ENCODE data around the gene NALCN. TPM values are rescaled to one million over a fixed set of nuclear protein-coding genes. Genes with fewer than 3 reads are reported as not detected.

NALCN gene
- total RNA-seq, 2 donors from 2014 or later: 0.11 TPM; not detected in 1

DNA sequence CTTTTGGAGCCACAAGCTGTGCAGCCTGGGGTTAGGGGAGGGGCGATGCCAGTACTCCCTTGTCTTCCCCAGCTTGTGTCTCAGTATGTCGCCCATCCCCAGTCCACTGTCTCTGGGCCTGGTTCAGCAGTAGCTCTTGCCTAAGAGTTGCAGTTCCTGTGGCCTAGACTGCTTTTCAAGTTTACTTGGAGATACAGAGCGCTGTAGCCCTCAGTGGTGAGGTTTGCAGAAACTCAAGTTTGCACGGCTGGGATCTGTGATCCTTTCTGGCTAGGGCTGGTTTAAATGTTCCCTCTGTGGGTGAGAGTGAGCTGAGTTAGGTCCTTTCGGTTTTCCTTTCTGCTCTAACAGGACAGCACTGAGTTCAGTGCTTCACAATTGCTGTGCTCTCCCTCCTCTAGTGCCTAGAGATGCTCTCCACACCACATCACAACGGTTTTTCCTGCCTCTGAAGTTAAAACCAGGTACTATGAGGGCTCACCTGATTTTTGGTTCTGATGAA, 381.1 kb downstream of the NALCN start:
- Mint-ChIP-seq H3K27ac (no peak overlapping the region), H3K36me3 (ENCODE audit: low read depth) (no peaks in the 10 kb centered on the region), H3K9me3 (no peaks in the 10 kb centered on the region), H3K27me3 (ENCODE audit: insufficient read depth) (no peaks in the 10 kb centered on the region), H3K4me1 (no peaks in the 10 kb centered on the region), H3K4me3 (no peak overlapping the region)
- H3K9ac ChIP-seq (ENCODE audit: extremely low read depth, low read length, poor library complexity, severe bottlenecking): no peak overlapping the region
- WGBS, 2 experiments (ENCODE audit: insufficient coverage in 1 of 2, insufficient read length in 1 of 2): 83 to 94% methylated on average over 2 to 6 of the region's 6 CpGs
- no peak overlapping the region for H3K4me3 ChIP-seq (ENCODE audit: low read length)
- DNase-seq: no peak
- H3K4me1 ChIP-seq (ENCODE audit: control insufficient read depth, insufficient read depth, low read length): no peaks in the 10 kb centered on the region
- H3K27ac ChIP-seq (ENCODE audit: low read depth, low read length): no peak overlapping the region
- TF ChIP-seq, protein P1, sequence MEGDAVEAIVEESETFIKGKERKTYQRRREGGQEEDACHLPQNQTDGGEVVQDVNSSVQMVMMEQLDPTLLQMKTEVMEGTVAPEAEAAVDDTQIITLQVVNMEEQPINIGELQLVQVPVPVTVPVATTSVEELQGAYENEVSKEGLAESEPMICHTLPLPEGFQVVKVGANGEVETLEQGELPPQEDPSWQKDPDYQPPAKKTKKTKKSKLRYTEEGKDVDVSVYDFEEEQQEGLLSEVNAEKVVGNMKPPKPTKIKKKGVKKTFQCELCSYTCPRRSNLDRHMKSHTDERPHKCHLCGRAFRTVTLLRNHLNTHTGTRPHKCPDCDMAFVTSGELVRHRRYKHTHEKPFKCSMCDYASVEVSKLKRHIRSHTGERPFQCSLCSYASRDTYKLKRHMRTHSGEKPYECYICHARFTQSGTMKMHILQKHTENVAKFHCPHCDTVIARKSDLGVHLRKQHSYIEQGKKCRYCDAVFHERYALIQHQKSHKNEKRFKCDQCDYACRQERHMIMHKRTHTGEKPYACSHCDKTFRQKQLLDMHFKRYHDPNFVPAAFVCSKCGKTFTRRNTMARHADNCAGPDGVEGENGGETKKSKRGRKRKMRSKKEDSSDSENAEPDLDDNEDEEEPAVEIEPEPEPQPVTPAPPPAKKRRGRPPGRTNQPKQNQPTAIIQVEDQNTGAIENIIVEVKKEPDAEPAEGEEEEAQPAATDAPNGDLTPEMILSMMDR (conservative IDR thresholded peaks at IDR 0.05): no peak
- H3K36me3 ChIP-seq (ENCODE audit: control insufficient read depth, insufficient read depth, low read length): no peaks in the 10 kb centered on the region
- H3K9me3 ChIP-seq (ENCODE audit: control insufficient read depth, low read length): no peaks in the 10 kb centered on the region
- no peaks in the 10 kb centered on the region for H3K27me3 ChIP-seq (ENCODE audit: control insufficient read depth, insufficient read depth, low read length, poor library complexity, severe bottlenecking)

DNA sequence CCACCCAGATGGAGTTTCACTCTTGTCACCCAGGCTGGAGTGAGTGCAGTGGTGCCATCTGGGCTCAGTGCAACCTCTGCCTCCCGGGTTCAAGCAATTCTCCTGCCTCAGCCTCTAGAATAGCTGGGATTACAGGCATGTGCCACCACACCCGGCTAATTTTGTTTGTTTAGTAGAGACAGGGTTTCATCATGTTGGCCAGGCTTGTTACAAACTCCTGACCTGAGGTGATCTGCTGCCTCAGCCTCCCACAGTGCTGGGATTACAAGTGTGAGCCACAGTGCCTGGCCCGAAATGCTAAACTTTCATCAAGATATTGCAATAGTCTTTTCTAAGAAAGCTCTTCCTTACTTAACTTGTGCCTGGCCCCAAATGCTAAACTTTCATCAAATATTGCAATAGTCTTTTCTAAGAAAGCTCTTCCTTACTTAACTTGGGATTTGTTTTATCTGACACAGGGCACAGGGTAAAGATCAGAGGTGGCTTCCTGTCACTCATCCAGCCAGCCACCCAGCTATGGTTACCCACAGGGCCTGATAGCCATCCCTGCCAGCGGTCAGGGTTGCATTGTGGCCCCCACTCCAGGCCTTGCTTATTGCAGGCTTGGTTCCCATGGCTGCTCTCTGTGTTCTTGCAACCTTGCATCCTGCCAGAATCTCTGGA, 389.4 kb downstream of the NALCN start:
- H3K9me3 Mint-ChIP-seq: no peaks in the 10 kb centered on the region
- no peak for DNase-seq
- H3K4me3 Mint-ChIP-seq: no peak overlapping the region
- 88 to 90% methylated on average over 4 of the region's 4 CpGs for WGBS, 2 experiments (ENCODE audit: insufficient coverage in 1 of 2, insufficient read length in 1 of 2)
- H3K4me1 Mint-ChIP-seq: peaks cover 4% of the 10 kb centered on the region
- Histone ChIP-seq H3K9ac (ENCODE audit: extremely low read depth, low read length, poor library complexity, severe bottlenecking) (no peak overlapping the region), H3K4me1 (ENCODE audit: control insufficient read depth, insufficient read depth, low read length) (no peaks in the 10 kb centered on the region), H3K36me3 (ENCODE audit: control insufficient read depth, insufficient read depth, low read length) (no peaks in the 10 kb centered on the region), H3K27me3 (ENCODE audit: control insufficient read depth, insufficient read depth, low read length, poor library complexity, severe bottlenecking) (no peaks in the 10 kb centered on the region), H3K9me3 (ENCODE audit: control insufficient read depth, low read length) (no peaks in the 10 kb centered on the region), H3K27ac (ENCODE audit: low read depth, low read length) (no peak overlapping the region), H3K4me3 (ENCODE audit: low read length) (no peak overlapping the region)
- no peak overlapping the region for H3K27ac Mint-ChIP-seq
- no peaks in the 10 kb centered on the region for H3K36me3 Mint-ChIP-seq (ENCODE audit: low read depth)
- no peaks in the 10 kb centered on the region for H3K27me3 Mint-ChIP-seq (ENCODE audit: insufficient read depth)
- TF ChIP-seq, protein P1 (conservative IDR thresholded peaks at IDR 0.05): no peak

DNA sequence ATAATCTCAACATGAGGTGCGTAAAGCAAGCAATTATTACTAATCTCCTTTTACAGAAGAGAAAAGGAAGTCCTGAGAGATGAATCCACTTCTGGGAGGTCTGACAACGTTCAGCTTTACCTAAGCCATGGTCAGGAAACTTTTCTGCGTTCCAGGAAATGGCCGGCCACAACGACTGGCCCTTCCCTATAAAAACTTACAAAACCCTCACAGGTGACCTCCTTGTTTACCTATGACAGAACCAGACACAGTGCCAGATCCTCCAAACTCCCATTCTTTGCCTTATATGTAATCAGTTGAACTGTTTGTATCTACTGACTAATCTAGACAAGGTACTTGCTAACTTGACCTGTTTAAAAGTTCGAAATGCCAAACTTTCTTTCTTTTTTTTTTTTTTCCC, 390.0 kb downstream of the NALCN start:
- no peaks in the 10 kb centered on the region for H3K9me3 ChIP-seq (ENCODE audit: control insufficient read depth, low read length)
- no peaks in the 10 kb centered on the region for H3K4me1 ChIP-seq (ENCODE audit: control insufficient read depth, insufficient read depth, low read length)
- no peak overlapping the region for H3K4me3 ChIP-seq (ENCODE audit: low read length)
- no peak overlapping the region for H3K4me3 Mint-ChIP-seq
- H3K36me3 ChIP-seq (ENCODE audit: control insufficient read depth, insufficient read depth, low read length): no peaks in the 10 kb centered on the region
- no peaks in the 10 kb centered on the region for H3K36me3 Mint-ChIP-seq (ENCODE audit: low read depth)
- H3K27ac ChIP-seq (ENCODE audit: low read depth, low read length): no peak overlapping the region
- no peaks in the 10 kb centered on the region for H3K27me3 Mint-ChIP-seq (ENCODE audit: insufficient read depth)
- H3K9ac ChIP-seq (ENCODE audit: extremely low read depth, low read length, poor library complexity, severe bottlenecking): no peak overlapping the region
- TF ChIP-seq, protein P1 (conservative IDR thresholded peaks at IDR 0.05): no peak
- no peaks in the 10 kb centered on the region for H3K9me3 Mint-ChIP-seq
- H3K4me1 Mint-ChIP-seq: peaks cover 4% of the 10 kb centered on the region
- 93 to 95% methylated on average over 4 to 6 of the region's 6 CpGs for WGBS, 2 experiments (ENCODE audit: insufficient coverage in 1 of 2, insufficient read length in 1 of 2)
- H3K27ac Mint-ChIP-seq: no peak overlapping the region
- no peak for DNase-seq
- H3K27me3 ChIP-seq (ENCODE audit: control insufficient read depth, insufficient read depth, low read length, poor library complexity, severe bottlenecking): no peaks in the 10 kb centered on the region
